GM18505 (cell line): ENCODE measurements around the gene RGS9.
"Not testable (repeated sequence)": the region's sequence is repeated elsewhere in the genome, so short reads cannot be mapped to it uniquely, and the experiment has no call there.

ENCODE experiments used
- ATAC-seq: cut with Tn5 transposase; IDR thresholded peaks from one replicate; pipeline ENCODE4 v1.9.1; 2021; ENCODE audit not compliant: unreplicated experiment
- POLR2A ChIP-seq: IDR thresholded peaks from 4 replicates; pipeline ENCODE4 v1.6.1; 2011; ENCODE audit warnings: borderline replicate concordance; ENCODE audit not compliant: insufficient read depth, insufficient read length; ENCODE audit errors: extremely low read depth

RGS9 gene

GRCh38 chr17:65205655-65206054, 68.5 kb downstream of the RGS9 start:
- no peak for TF ChIP-seq POLR2A
- ATAC-seq = no peak

GRCh38 chr17:65207448-65207847, 70.3 kb downstream of the RGS9 start:
- ATAC-seq = not testable (repeated sequence)

GRCh38 chr17:65208717-65209116, 71.5 kb downstream of the RGS9 start:
- TF ChIP-seq POLR2A = no peak
- ATAC-seq = no peak

GRCh38 chr17:65218261-65218660, 81.1 kb downstream of the RGS9 start:
- ATAC-seq = no peak

GRCh38 chr17:65219124-65219523, 82.0 kb downstream of the RGS9 start:
- no peak for ATAC-seq
- no peak for TF ChIP-seq POLR2A

More at GRCh38 chr17:65218261-65218660, 81.1 kb downstream of the RGS9 start:
- no peak for TF ChIP-seq POLR2A

GRCh38 chr17:65219707-65220106, 82.5 kb downstream of the RGS9 start:
- no peak for ATAC-seq
- TF ChIP-seq POLR2A = no peak

- no peak for TF ChIP-seq POLR2A
- no peak for ATAC-seq
Observed at GRCh38 chr17:65220732-65221131, 83.6 kb downstream of the RGS9 start.

- TF ChIP-seq POLR2A = no peak
- no peak for ATAC-seq
Observed at GRCh38 chr17:65222214-65222738, 85.1 kb downstream of the RGS9 start.

- TF ChIP-seq POLR2A = no peak
- ATAC-seq = no peak
Observed at GRCh38 chr17:65225061-65225460, 87.9 kb downstream of the RGS9 start.

- no peak for ATAC-seq
- TF ChIP-seq POLR2A = no peak
Observed at GRCh38 chr17:65226227-65226626, 89.1 kb downstream of the RGS9 start.

GRCh38 chr17:65227637-65228036, 90.5 kb downstream of the RGS9 start:
- no peak for TF ChIP-seq POLR2A
- no peak for ATAC-seq

- TF ChIP-seq POLR2A = no peak
- ATAC-seq = no peak
Observed at GRCh38 chr17:65228287-65228686, 91.1 kb downstream of the RGS9 start.

- ATAC-seq = no peak
- no peak for TF ChIP-seq POLR2A
Observed at GRCh38 chr17:65228734-65229620, 91.8 kb downstream of the RGS9 start.

GRCh38 chr17:65229621-65229995, 92.4 kb downstream of the RGS9 start:
- TF ChIP-seq POLR2A = no peak

More at GRCh38 chr17:65229621-65229995, 92.4 kb downstream of the RGS9 start:
- ATAC-seq = no peak
